PC-9 (cell line): Measurements from ENCODE around the gene ATG10. TPM values are rescaled to one million over a fixed set of nuclear protein-coding genes. Genes with fewer than 3 reads are reported as not detected.
"Not testable (repeated sequence)": the region's sequence is repeated elsewhere in the genome, so short reads cannot be mapped to it uniquely, and the experiment has no call there.

ENCODE experiments used
- BruUV-seq: library from RNA; stranded (reverse); fragments of 400-500 nt; replicated peaks from 2 replicates; lab custom pipeline; 2021; lab: Mats Ljungman, UMichigan
- CTCF ChIA-PET: fragments of 300-600 bp; sonication (Branson Sonifier 250); formaldehyde crosslinking; loops from one replicate; lab custom pipeline; 2022; ENCODE audit warnings: antibody characterized with exemption; lab: Charles Lee
- POLR2A ChIA-PET: fragments of 300-600 bp; sonication (Branson Sonifier 250); formaldehyde crosslinking; loops from one replicate; lab custom pipeline; 2022; ENCODE audit warnings: antibody characterized with exemption; ENCODE audit not compliant: unreplicated experiment; lab: Charles Lee
- DNase-seq, 2 experiments: peaks; one replicate each; pipeline versions ENCODE4 v3.0.0 to v3.0.0-alpha.2; 2015 to 2022; ENCODE audit warnings: mixed read lengths in 1 of 2
- H2AFZ ChIP-seq: fragments of 200-600 bp; sonication (generic); 2 replicates; pipeline ENCODE4 v1.8.1; 2017; ENCODE audit warnings: antibody characterized with exemption
- H3F3A ChIP-seq: fragments of 200-600 bp; sonication (generic); 2 replicates; pipeline ENCODE4 v1.8.1; 2017; ENCODE audit warnings: antibody characterized with exemption, mild to moderate bottlenecking, low read depth; ENCODE audit not compliant: insufficient read depth
- H3K27ac ChIP-seq: fragments of 200-600 bp; sonication (generic); 2 replicates; pipeline ENCODE4 v1.6.1; 2016; ENCODE audit warnings: mixed run types
- H3K27me3 ChIP-seq: fragments of 200-600 bp; sonication (generic); 2 replicates; pipeline ENCODE4 v1.6.1; 2016; ENCODE audit warnings: low read depth, mixed run types; ENCODE audit not compliant: insufficient read depth
- H3K36me3 ChIP-seq: fragments of 200-600 bp; sonication (generic); 2 replicates; pipeline ENCODE4 v1.6.1; 2016; ENCODE audit warnings: low read depth, mixed run types
- H3K4me1 ChIP-seq: fragments of 200-600 bp; sonication (generic); replicated peaks from 2 replicates; pipeline ENCODE4 v1.6.1; 2016; ENCODE audit warnings: mixed run types; ENCODE audit not compliant: insufficient read depth
- H3K4me2 ChIP-seq: fragments of 200-600 bp; sonication (generic); 2 replicates; pipeline ENCODE4 v1.6.1; 2017; ENCODE audit warnings: mixed run types
- H3K4me3 ChIP-seq: fragments of 200-600 bp; sonication (generic); 2 replicates; pipeline ENCODE4 v1.6.1; 2016; ENCODE audit warnings: mixed run types
- H3K79me2 ChIP-seq: fragments of 200-600 bp; sonication (generic); 2 replicates; pipeline ENCODE4 v1.6.1; 2017; ENCODE audit warnings: low read depth, mixed run types
- H3K9me2 ChIP-seq: fragments of 200-600 bp; sonication (generic); 2 replicates; pipeline ENCODE4 v1.8.1; 2017; ENCODE audit warnings: mild to moderate bottlenecking; ENCODE audit not compliant: insufficient read depth
- H3K9me3 ChIP-seq: fragments of 200-600 bp; sonication (generic); 2 replicates; pipeline ENCODE4 v1.8.1; 2016; ENCODE audit warnings: low read depth; ENCODE audit not compliant: insufficient read depth
- H4K20me1 ChIP-seq: fragments of 200-600 bp; sonication (generic); 2 replicates; pipeline ENCODE4 v1.8.1; 2017; ENCODE audit not compliant: insufficient read depth
- EZH2 ChIP-seq: fragments of 200-600 bp; sonication (generic); IDR thresholded peaks from 2 replicates; pipeline ENCODE4 v1.8.0; 2017; ENCODE audit warnings: antibody characterized with exemption, low read depth
- intact Hi-C: fragments of 100-400 bp; cut with micrococcal nuclease; formaldehyde crosslinking; loops from one replicate; pipeline ENCODE4 v1.10.0; 2022; ENCODE audit not compliant: unreplicated experiment
- total RNA-seq: library from RNA; stranded (reverse); gene quantifications from 2 replicates; pipeline ENCODE4 v1.2.3, GENCODE V29; 2021
- TF ChIP-seq, protein P1 (sequence below): fragments of 200-600 bp; sonication (generic); conservative IDR thresholded peaks from 2 replicates; pipeline ENCODE4 v1.6.1; 2017; ENCODE audit warnings: mixed run types, antibody characterized with exemption, mild to moderate bottlenecking, moderate library complexity

Gene ATG10
- total RNA-seq, 1 experiment from 2014 or later: 12.7 TPM

DNA sequence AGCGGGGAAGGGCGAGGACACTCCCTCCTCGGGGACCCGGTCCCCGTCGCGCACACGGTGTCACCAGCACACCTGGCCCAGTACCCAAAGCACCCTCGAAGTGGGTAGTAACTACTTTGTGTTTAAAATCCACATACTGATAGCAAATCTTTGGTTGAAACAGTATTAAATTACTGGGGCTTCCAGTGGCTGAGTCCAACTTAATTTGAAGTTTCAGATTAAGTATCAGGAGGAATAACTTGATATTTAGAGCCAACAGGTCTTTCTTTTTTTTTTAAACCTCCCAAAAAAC, 615 bp downstream of the ATG10 start:
- H3K27me3 ChIP-seq: no peaks in the 10 kb centered on the region
- no peak for TF ChIP-seq EZH2
- TF ChIP-seq, protein P1, sequence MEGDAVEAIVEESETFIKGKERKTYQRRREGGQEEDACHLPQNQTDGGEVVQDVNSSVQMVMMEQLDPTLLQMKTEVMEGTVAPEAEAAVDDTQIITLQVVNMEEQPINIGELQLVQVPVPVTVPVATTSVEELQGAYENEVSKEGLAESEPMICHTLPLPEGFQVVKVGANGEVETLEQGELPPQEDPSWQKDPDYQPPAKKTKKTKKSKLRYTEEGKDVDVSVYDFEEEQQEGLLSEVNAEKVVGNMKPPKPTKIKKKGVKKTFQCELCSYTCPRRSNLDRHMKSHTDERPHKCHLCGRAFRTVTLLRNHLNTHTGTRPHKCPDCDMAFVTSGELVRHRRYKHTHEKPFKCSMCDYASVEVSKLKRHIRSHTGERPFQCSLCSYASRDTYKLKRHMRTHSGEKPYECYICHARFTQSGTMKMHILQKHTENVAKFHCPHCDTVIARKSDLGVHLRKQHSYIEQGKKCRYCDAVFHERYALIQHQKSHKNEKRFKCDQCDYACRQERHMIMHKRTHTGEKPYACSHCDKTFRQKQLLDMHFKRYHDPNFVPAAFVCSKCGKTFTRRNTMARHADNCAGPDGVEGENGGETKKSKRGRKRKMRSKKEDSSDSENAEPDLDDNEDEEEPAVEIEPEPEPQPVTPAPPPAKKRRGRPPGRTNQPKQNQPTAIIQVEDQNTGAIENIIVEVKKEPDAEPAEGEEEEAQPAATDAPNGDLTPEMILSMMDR: no peak
- H3K4me2 ChIP-seq: peak overlapping the region; percentile 81
- ChIA-PET POLR2A (interaction anchor here (0.5 to 0.7 kb wide), 2 partner anchors 13 to 1028 kb away, joined by 3 to 6 read pairs; no protein-coding TSS in a partner anchor), CTCF (no interaction called here)
- no peaks in the 10 kb centered on the region; the same call in 1 of the 2 replicates for H3K79me2 ChIP-seq
- peak overlapping the region; percentile 64 for H3K4me3 ChIP-seq
- no peaks in the 10 kb centered on the region for H3K9me2 ChIP-seq
- peaks cover 15% of the 10 kb centered on the region for H3K4me1 ChIP-seq
- H4K20me1 ChIP-seq: no peaks in the 10 kb centered on the region
- peak overlapping the region; percentile 87 for H3K27ac ChIP-seq
- H3F3A ChIP-seq: peaks cover 13% of the 10 kb centered on the region; the same call in 1 of the 2 replicates
- intact Hi-C loops: loop anchor here (1.0 kb wide), 1 partner anchor 121 kb away; no protein-coding TSS in a partner anchor
- TSS peak; percentile 74 for BruUV-seq
- H3K36me3 ChIP-seq: no peaks in the 10 kb centered on the region
- peak overlapping the region; percentile 94 for H2AFZ ChIP-seq
- no peaks in the 10 kb centered on the region for H3K9me3 ChIP-seq
- no peak for DNase-seq

DNA sequence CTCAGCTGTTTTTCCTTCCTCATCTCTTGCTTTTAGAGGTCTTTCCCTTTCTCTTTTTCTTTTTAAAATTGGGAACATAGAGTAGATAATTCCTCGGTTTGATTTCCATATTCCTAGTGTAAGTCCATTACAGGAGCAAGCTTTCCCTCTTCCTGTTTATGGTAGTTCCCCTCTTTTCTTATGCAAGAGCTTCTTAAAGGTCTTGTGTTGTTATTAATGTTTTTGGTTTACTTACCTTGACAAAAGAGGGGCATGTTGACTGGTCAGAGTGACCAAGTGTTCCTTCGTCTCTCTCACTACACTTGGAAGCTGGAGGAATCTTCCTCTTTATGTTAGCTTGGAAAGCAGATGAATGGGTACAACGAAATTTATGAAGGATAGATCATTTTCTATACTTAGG, 8.3 kb downstream of the ATG10 start:
- intact Hi-C loops: no loop called here
- Histone ChIP-seq H3K79me2 (no peaks in the 10 kb centered on the region), H4K20me1 (no peaks in the 10 kb centered on the region), H3K4me3 (no peak overlapping the region), H3K4me2 (no peak overlapping the region), H3K4me1 (no peaks in the 10 kb centered on the region), H2AFZ (no peak overlapping the region), H3K9me2 (no peaks in the 10 kb centered on the region), H3F3A (no peaks in the 10 kb centered on the region), H3K36me3 (0 out of 2 replicates have a peak, but pooled peaks cover 6% of the 10 kb centered on the region), H3K27me3 (no peaks in the 10 kb centered on the region), H3K27ac (no peak overlapping the region), H3K9me3 (no peaks in the 10 kb centered on the region)
- DNase-seq: no peak
- no peak for TF ChIP-seq EZH2
- TF ChIP-seq, protein P1: no peak
- BruUV-seq: no TSS peak
- CTCF ChIA-PET: no interaction called here
- POLR2A ChIA-PET: no interaction called here

DNA sequence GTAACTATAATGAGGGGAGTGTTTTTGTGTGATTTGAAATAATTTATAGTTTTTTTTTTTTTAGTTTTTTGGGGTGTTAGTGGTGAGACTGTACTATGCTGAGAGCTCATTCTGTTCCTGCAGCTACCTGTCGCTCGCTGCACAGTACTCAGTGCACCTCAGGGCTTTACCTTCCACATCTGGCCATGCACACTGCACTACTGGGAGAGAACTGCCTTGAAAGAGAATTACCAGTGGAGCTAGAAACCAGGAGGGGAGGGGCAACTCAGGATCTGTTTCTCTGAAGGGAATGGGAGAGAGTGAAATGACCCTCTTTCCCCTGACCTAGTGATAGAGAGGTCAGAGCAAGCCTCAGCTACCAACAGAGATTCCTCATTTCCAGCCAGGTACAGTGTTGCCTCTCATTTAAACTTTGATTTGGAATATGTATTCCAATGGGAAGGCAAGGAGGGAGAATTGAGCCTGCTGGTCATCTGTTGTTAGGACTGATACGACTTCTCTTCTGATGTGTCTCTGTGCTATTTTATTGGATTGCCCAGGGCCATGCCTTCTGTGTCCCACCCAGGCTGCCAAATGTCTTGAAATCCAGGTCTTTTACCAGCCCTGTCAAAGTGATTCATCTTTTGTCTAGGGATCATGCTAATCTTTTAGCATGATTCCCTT, 8.9 kb downstream of the ATG10 start:
- Histone ChIP-seq H3K4me2 (no peak overlapping the region), H3K4me1 (no peaks in the 10 kb centered on the region), H3K79me2 (no peaks in the 10 kb centered on the region), H3K4me3 (no peak overlapping the region), H3K36me3 (0 out of 2 replicates have a peak, but pooled peaks cover 6% of the 10 kb centered on the region), H3K9me3 (no peaks in the 10 kb centered on the region), H4K20me1 (no peaks in the 10 kb centered on the region), H3K9me2 (no peaks in the 10 kb centered on the region), H2AFZ (no peak overlapping the region), H3F3A (no peaks in the 10 kb centered on the region), H3K27ac (no peak overlapping the region), H3K27me3 (no peaks in the 10 kb centered on the region)
- no TSS peak for BruUV-seq
- intact Hi-C loops: no loop called here
- DNase-seq: no peak
- CTCF ChIA-PET: no interaction called here
- POLR2A ChIA-PET: no interaction called here
- no peak for TF ChIP-seq EZH2
- TF ChIP-seq, protein P1: no peak

DNA sequence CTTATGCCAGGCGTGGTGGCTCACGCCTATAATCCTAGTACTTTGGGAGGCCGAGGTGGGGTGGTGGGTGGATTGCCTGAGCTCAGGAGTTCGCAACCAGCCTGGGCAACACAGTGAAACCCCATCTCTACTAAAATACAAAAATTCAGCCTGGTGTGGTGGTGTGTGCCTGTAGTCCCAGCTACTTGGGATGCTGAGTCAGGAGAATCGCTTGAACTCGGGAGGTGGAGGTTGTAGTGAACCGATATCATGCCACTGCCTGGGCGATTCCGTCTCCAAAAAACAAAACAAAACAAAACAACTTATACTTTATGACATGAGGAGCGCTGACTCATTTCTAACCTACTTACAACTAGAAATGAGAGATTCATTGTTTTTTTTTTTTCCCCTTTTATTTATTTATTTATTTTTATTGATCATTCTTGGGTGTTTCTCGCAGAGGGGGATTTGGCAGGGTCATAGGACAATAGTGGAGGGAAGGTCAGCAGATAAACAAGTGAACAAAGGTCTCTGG, 10.4 kb downstream of the ATG10 start:
- H4K20me1 ChIP-seq, H3K4me2 ChIP-seq, intact Hi-C loops, H3K79me2 ChIP-seq, BruUV-seq, H3K9me2 ChIP-seq, H3K27me3 ChIP-seq, H3K4me3 ChIP-seq, H3K36me3 ChIP-seq, POLR2A ChIA-PET, H3F3A ChIP-seq, H3K27ac ChIP-seq, CTCF ChIA-PET, H2AFZ ChIP-seq, H3K9me3 ChIP-seq, H3K4me1 ChIP-seq, DNase-seq: not testable (repeated sequence)

DNA sequence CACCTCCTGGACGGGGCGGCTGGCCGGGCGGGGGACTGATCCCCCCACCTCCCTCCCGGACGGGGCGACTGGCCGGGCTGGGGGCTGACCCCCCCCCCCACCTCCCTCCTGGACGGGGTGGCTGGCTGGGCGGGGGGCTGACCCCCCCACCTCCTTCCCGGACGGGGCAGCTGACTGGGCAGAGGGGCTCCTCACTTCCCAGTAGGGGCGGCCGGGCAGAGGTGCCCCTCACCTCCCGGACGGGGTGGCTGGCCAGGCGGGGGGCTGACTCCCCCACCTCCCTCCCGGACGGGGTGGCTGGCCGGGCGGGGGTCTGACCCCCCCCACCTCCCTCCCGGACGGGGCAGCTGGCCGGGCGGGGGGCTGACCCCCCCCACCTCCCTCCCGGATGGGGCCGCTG, 11.3 kb downstream of the ATG10 start:
- BruUV-seq, DNase-seq, H3F3A ChIP-seq, H3K79me2 ChIP-seq, H3K4me2 ChIP-seq, CTCF ChIA-PET, intact Hi-C loops, H3K27me3 ChIP-seq, POLR2A ChIA-PET, H3K4me3 ChIP-seq, H3K9me3 ChIP-seq, H3K27ac ChIP-seq, H4K20me1 ChIP-seq, H2AFZ ChIP-seq, H3K4me1 ChIP-seq, H3K9me2 ChIP-seq, H3K36me3 ChIP-seq: not testable (repeated sequence)
